ENCODE data around the gene CLTB. TPM values are rescaled to one million over a fixed set of nuclear protein-coding genes. Genes with fewer than 3 reads are reported as not detected.
"Not testable (repeated sequence)": the region's sequence is repeated elsewhere in the genome, so short reads cannot be mapped to it uniquely, and the experiment has no call there.

CLTB gene
- total RNA-seq, 1 donor from 2014 or later = 35.2 TPM

DNA sequence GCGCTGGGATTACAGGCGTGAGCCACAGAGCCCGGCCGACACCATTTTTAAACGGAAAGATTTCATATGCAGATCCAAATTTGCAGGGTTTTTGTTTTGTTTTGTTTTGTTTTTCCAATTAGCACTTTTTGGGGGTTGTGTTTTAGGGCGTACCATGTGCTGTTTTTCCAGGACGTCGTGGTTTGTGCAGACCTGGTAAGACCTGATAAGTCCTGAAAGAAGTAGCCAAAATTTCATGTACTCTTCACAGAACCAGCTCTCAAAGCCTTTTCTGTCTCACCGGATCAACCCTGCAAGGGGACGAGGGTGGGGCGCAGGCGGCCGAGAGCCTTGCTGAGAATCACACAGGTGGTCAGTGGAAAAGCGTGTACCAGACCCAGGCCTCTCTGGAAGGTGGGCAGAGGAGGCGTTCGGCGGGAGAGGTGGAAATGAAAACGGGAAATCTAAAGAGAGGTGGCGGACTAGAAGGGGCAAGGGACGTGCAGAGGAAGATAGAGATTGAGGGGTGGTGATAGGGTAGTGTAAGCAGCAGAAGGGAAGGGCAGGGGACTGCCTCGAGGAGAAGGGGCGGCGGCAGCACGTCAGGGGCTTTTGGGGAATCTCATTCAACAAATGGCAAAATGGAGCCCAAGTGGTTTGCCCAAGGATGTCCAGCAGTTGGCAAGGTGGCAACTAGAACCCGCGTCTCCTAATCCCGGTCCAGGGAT is 30.7 kb upstream of the CLTB start:
- TF ChIP-seq, protein P1, sequence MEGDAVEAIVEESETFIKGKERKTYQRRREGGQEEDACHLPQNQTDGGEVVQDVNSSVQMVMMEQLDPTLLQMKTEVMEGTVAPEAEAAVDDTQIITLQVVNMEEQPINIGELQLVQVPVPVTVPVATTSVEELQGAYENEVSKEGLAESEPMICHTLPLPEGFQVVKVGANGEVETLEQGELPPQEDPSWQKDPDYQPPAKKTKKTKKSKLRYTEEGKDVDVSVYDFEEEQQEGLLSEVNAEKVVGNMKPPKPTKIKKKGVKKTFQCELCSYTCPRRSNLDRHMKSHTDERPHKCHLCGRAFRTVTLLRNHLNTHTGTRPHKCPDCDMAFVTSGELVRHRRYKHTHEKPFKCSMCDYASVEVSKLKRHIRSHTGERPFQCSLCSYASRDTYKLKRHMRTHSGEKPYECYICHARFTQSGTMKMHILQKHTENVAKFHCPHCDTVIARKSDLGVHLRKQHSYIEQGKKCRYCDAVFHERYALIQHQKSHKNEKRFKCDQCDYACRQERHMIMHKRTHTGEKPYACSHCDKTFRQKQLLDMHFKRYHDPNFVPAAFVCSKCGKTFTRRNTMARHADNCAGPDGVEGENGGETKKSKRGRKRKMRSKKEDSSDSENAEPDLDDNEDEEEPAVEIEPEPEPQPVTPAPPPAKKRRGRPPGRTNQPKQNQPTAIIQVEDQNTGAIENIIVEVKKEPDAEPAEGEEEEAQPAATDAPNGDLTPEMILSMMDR (IDR thresholded peaks at IDR 0.05; ENCODE audit: unreplicated experiment) = no peak
- Mint-ChIP-seq H3K36me3 (ENCODE audit: low read depth, unreplicated experiment) (peaks cover 5% of the 10 kb centered on the region), H3K27ac (ENCODE audit: unreplicated experiment) (peak overlapping the region; percentile 98), H3K4me3 (ENCODE audit: unreplicated experiment) (peak overlapping the region; percentile 100), H3K4me1 (ENCODE audit: unreplicated experiment) (peaks cover 13% of the 10 kb centered on the region), H3K9me3 (ENCODE audit: unreplicated experiment) (no peaks in the 10 kb centered on the region), H3K27me3 (ENCODE audit: unreplicated experiment) (peaks cover 4% of the 10 kb centered on the region)
- peak; percentile 15 for DNase-seq (ENCODE audit: low spot score)

DNA sequence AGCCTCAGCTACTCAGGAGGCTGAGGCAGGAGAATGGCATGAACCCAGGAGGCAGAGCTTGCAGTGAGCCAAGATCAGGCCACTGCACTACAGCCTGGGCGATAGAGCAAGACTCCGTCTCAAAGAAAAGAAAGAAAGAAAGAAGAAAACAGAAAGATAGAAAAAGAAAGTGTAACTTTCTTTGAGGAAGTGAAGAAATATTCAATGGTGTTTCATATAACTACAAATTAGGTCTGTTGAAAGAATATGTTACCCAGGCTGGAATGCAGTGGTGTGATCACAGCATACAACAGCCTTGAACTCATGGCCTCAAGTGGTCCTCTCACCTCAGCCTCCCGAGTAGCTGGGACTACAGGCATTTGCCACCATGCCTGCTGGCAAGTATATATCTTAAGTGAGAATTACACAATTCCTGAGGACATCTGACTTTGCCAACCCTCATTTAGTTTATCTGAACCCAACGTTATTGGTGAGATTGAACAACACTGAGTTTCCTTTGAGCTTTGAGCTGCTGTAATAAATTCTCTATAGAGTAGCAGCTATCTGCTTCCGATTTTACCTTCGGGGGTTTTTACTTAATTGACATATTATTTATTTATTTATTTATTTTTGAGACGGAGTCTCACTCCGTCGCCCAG is 29.8 kb upstream of the CLTB start:
- H3K27me3 Mint-ChIP-seq (ENCODE audit: unreplicated experiment) = peaks cover 4% of the 10 kb centered on the region
- H3K27ac Mint-ChIP-seq (ENCODE audit: unreplicated experiment) = no peak overlapping the region
- TF ChIP-seq, protein P1 (IDR thresholded peaks at IDR 0.05; ENCODE audit: unreplicated experiment) = no peak
- DNase-seq (ENCODE audit: low spot score) = no peak
- no peak overlapping the region for H3K4me3 Mint-ChIP-seq (ENCODE audit: unreplicated experiment)
- no peaks in the 10 kb centered on the region for H3K9me3 Mint-ChIP-seq (ENCODE audit: unreplicated experiment)
- H3K36me3 Mint-ChIP-seq (ENCODE audit: low read depth, unreplicated experiment) = peaks cover 5% of the 10 kb centered on the region
- H3K4me1 Mint-ChIP-seq (ENCODE audit: unreplicated experiment) = peaks cover 13% of the 10 kb centered on the region

DNA sequence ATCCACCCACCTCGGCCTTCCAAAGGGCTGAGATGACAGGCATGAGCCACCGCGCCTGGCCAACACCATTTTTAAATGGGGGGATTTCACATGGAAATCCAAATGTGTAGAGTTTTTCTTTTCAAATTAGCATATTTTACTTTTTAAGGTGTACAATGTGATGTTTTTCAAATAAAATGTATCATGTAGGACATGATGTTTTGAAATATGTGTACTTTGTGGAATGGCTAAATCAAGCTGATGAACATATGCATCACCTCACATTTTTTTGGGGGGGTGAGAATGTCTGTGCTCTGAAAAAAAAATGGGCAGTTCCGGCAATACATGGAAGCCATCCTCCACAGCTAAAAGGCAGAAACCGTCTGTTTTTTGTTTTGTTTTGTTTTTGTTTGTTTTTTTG is 28.4 kb upstream of the CLTB start:
- peaks cover 4% of the 10 kb centered on the region for H3K27me3 Mint-ChIP-seq (ENCODE audit: unreplicated experiment)
- H3K27ac Mint-ChIP-seq (ENCODE audit: unreplicated experiment) = no peak overlapping the region
- H3K4me1 Mint-ChIP-seq (ENCODE audit: unreplicated experiment) = peaks cover 13% of the 10 kb centered on the region
- no peaks in the 10 kb centered on the region for H3K9me3 Mint-ChIP-seq (ENCODE audit: unreplicated experiment)
- peaks cover 5% of the 10 kb centered on the region for H3K36me3 Mint-ChIP-seq (ENCODE audit: low read depth, unreplicated experiment)
- H3K4me3 Mint-ChIP-seq (ENCODE audit: unreplicated experiment) = no peak overlapping the region
- no peak for DNase-seq (ENCODE audit: low spot score)
- TF ChIP-seq, protein P1 (IDR thresholded peaks at IDR 0.05; ENCODE audit: unreplicated experiment) = no peak

DNA sequence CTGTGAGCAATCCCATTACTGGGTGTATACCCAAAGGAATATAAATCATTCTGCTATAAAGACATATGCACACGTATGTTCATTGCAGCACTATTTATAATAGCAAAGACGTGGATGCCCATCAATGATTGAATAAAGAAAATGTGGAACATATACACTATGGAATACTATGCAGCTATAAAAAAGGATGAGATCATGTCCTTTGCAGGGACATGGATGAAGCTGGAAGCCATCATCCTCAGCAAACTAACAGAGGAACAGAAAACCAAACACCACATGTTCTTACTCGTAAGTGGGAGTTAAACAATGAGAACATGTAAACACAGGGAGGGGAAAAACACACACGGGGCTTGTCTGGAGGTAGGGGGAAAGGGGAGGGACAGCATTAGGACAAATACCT is 26.6 kb upstream of the CLTB start:
- H3K27me3 Mint-ChIP-seq (ENCODE audit: unreplicated experiment); H3K36me3 Mint-ChIP-seq (ENCODE audit: low read depth, unreplicated experiment); DNase-seq (ENCODE audit: low spot score); H3K9me3 Mint-ChIP-seq (ENCODE audit: unreplicated experiment); H3K4me1 Mint-ChIP-seq (ENCODE audit: unreplicated experiment); H3K4me3 Mint-ChIP-seq (ENCODE audit: unreplicated experiment); H3K27ac Mint-ChIP-seq (ENCODE audit: unreplicated experiment): not testable (repeated sequence)

DNA sequence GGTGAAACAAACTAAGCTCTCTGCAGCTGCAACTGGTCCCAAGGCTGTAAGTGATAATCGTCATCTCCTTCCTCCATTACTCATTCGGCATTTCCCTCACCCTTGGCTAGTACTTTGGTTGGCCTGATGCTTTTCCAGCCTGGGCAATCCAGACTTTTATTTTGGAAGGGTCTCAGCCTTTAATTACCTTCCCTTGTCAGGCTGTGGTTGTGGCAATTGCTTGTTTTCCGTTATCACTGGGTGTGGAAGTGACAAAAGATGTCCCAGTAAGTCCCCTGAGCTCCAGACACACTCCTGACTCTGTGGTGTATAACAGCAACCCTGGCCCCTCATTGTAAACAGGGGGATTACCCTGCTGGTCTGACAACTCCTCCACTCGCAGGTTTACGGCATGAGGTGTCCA is 25.6 kb upstream of the CLTB start:
- no peaks in the 10 kb centered on the region for H3K36me3 Mint-ChIP-seq (ENCODE audit: low read depth, unreplicated experiment)
- TF ChIP-seq, protein P1 (IDR thresholded peaks at IDR 0.05; ENCODE audit: unreplicated experiment) = no peak
- no peak overlapping the region for H3K27ac Mint-ChIP-seq (ENCODE audit: unreplicated experiment)
- H3K9me3 Mint-ChIP-seq (ENCODE audit: unreplicated experiment) = no peaks in the 10 kb centered on the region
- H3K4me1 Mint-ChIP-seq (ENCODE audit: unreplicated experiment) = peaks cover 2% of the 10 kb centered on the region
- H3K27me3 Mint-ChIP-seq (ENCODE audit: unreplicated experiment) = peaks cover under 1% of the 10 kb centered on the region
- no peak for DNase-seq (ENCODE audit: low spot score)
- H3K4me3 Mint-ChIP-seq (ENCODE audit: unreplicated experiment) = no peak overlapping the region
